Epidermal melanocyte (primary cell): ENCODE data around the gene PLEKHO2.

Experiments
- DNase-seq: peaks from one replicate; pipeline ENCODE4 v3.0.0; 2011; ENCODE audit warnings: low spot score; ENCODE audit not compliant: insufficient read length

The PLEKHO2 gene

DNA sequence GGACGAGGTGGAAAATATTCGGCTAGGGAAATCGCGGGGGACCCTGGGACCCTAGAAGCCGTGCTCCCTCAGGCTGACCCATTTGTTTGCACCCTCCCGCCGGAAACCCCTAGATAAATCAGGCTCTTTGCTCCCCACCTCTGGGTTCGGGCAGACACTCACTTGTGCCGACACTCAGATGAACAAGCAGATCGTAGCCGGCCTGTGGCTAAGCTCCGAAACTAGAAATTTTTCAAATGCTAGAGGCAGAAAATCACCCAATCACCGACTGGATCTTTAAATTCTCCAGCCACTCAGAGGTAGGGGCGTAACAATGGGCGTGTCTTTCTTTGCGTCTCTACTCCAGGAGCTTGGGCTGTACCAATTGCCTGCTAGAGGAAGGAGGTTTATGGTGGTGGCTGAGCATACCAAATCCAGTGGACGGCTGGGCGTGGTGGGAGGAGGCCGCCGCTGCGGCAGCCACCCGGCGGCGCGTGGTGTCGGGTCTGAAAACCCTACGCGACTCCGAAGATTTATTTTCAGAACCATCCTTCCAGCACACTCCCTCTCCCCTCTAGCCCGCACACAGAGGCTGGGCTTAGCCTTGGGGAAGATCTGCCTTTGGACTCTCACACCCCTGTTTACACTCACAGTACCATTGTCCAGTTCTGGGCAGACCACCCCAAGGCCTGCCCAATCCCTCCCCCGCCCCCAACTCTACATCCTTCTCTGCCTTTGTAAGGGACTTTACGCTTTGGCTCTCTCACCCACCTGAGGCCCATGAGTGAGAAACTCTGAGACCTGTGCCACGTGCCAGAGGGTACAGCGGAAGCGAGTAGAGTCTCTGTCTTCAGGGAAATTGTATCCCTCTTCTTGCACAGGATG, 16.1 kb upstream of the PLEKHO2 start, which contains the start of gene PIF1:
PIF1 (minus strand) TSS at position 217 of the 864 bp plus-strand sequence. CDS start 1,312 bp downstream, outside the sequence.
- DNase-seq: peak; percentile 95

DNA sequence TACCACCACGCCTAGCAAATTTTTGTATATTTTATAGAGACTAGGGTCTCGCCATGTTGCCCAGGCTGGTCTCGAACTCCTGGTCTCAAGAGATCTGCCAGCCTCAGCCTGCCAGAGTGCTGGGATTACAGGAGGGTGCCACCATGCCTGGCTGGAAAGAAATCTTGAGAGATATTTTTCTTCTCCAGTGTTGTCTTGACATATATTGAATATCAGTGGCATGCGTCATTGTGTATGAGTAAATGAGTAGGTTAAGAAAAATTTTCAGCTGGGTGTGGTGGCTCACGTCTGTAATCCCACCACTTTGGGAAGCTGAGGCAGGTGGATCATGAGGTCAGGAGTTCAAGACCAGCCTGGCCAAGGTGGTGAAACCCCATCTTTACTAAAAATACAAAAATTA, 12.7 kb upstream of the PLEKHO2 start:
- no peak for DNase-seq

DNA sequence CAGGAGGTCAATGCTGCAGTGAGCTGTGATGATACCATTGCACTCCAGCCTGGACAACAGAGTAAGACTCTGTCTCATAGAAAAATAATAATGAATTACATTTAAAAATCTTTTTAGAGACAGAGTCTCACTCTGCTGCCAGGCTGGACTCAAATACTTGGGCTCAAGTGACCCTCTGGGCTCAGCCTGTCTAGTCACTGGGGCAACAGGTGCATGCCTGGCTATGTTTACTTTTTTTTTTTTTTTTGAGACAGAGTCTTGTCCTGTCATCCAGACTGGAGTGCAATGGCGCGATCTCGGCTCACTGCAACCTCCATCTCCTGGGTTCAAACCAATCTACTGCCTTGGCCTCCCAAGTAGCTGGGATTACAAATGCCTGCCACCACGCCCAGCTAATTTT, 8.0 kb upstream of the PLEKHO2 start:
- no peak for DNase-seq

DNA sequence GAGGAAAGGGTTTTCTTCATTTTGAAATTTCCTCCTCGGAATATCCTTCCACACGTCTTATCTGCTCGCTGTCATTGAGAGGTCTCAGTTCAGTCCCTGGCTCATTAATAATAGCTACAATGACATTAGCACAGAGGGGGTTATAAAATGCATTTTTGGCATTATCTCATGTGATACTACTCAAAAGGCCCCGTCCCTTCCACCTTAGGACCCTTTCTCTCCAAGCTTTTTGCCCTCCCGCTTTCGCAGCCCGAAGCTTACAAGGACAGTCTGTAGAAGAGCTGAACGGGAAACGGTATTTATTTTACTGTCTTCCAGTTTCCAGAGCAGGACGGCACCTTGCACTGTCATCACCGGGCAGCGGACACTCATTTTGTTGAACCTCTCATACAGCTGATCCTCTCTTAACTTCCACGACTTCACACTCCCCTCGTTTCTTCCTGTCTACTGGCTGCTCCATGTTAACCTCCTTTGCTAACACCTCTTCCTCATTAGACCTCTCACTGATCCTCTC, 5.6 kb upstream of the PLEKHO2 start:
- no peak for DNase-seq

DNA sequence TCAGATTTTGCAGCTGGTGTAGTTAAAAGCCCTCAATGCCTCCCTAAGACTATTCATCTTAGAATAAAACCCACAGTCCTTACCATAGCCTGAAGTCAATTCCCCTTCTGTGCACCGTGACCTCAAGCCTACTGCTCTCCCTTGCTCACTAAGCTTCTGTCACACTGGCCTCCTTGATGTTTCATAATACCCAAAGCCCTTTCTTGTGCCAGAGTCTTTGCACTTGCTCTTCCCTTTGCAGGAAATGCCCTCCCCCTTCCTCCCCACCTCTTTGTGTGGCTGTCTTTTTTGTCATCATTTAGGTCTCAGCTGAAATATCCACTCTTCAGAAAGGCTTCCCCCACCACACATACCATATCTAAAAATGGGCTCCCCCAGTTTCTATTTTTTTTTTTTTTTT, 4.2 kb upstream of the PLEKHO2 start:
- no peak for DNase-seq

DNA sequence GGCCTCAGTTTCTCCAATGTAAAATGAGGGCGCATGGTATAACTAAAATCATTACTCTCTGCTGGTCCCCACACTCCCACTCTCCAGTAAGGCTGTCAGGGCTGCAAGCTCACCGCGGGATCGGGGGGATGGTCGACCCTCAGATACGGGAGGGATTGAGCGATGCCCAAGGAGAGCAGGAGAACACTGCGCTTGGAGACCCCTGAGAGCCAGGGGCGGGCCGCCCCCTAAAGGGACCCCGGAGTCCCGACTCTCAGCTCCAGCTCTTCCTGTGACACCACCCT, 713 bp upstream of the PLEKHO2 start:
- no peak for DNase-seq

DNA sequence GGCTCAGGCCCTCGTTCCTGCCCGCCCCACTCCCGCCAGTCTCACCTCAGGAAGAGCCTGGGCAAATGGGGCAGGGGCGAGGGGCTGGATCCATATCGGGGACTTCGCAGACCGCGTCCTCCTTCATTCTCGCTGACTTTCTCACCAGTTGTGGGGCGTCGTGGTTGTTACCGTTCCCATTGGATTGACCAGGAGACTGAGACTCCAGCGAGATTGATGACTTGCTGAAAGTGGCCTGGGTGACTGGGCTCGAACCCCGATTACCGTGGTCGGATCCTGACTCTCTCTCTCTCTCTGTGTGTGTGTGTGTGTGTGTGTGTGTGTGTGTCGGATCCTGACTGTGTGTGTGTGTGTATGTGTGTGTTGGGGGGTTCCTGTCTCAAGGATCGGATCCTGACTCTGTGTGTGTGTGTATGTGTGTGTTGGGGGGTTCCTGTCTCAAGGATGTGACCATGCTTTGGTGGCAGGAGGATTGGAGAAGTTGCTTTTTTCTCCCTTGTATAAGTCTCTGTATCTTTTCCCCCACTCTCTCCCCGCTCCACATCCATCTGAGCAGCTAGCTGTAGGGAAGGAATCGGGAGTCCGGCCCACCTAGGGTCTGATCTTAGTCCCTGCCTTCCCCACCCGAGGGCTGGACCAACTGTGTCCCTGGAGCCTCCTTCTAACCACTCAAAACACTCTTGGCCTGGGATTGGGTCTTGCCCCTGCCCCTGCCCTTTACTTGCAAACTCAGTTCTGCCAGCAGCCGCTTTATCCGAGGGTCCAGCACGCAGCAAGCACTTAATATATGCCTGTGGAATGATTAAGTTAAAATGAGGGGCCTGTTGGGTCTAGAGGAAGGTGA, 603 bp downstream of the PLEKHO2 start:
- no peak for DNase-seq

DNA sequence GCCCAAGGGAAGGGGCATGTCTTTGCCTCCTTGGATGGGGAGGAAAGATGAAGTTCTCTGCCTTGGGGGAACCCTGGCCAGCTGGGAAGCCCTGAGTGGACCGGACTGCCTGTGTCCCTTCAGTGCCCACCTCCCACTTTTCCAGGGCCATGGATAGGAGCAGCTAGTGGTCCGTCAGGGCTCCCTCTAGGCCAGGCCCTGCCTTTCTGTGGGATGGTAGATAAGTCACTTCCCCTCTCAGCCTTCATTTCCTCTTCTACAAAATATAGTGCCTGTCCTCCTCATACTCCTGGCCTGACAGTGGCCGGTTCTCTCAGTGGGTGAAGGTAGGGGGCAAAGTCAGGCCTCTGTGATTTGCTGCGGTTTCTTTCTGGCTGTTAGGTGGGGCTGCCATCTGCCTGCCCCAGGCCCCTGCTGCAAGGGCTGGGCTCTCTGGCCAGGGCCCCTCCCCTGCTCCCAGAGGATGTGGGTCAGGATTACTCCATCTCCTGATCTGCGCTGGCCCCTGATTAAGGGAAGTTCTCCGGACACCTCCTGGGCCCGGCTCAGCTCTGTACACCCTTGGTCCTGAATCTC, 1.4 kb downstream of the PLEKHO2 start:
- no peak for DNase-seq

DNA sequence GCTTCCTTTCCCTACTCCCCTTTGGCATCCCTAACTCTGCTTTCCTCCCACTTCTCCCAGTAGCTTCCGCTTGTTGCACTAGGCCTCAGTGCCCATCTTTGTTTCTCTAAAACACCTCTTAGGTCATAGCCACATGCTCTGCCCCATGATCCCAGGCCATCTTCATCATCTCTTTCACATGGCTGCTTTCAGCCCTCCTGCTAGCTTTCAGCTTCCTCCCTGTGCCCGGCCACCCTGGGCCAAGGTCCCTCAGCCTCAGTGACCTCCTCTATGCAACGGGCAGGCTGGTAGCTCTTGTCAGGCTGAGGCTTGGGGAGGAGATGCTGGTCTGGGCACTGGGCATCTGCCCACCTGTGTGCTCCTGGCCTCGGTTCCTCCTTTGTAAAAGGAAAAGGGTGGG, 2.3 kb downstream of the PLEKHO2 start:
- DNase-seq: no peak

DNA sequence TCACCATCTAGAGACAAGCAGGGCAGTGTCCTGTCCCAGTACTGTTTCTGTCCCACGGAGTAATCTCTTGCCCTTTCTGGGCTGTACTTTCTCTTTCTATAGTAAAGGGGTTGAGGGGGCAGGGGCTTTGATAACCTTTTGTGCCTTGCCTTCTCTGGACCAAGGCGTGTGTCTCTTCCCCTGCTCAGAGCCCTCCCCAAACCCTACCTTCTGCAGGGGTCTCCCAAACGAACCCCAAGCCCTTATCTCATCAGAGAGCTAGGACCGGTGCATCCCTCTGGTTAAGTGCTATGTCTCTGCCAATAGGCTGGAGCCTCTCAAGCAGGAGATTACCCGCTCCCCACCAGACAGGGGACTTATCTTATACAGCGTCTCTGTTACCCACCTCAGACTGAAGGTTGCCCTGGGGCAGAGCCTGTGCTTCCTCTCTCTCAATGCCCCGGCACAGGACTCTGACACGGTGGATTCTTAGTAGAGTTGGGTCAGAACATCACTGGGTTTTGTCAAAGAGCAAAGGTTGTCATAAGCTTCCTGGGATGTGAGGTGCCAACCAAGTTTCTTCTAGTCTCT, 2.9 kb downstream of the PLEKHO2 start:
- DNase-seq: no peak

DNA sequence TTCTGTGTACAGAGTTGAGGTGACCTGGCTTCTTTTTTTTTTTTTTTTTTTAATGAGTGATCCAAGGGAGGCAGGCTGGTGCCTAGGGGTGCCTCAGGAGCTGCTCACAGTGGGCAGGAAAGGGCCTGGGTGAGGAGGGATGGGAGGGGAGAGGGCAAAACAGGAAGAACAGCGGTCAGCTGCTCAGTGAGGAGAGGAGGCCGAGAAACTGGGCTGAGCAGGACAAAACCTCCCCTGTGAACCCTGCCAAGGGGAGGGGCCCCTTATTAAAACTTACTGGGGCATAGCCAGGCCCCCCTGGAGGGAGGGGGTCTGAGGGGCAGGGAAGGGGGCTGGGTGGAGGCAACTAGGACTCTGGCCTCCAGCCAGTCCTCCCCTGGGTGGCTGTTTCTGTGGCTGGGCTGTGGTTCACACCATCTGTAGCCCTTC, 3.5 kb downstream of the PLEKHO2 start:
- DNase-seq: no peak

DNA sequence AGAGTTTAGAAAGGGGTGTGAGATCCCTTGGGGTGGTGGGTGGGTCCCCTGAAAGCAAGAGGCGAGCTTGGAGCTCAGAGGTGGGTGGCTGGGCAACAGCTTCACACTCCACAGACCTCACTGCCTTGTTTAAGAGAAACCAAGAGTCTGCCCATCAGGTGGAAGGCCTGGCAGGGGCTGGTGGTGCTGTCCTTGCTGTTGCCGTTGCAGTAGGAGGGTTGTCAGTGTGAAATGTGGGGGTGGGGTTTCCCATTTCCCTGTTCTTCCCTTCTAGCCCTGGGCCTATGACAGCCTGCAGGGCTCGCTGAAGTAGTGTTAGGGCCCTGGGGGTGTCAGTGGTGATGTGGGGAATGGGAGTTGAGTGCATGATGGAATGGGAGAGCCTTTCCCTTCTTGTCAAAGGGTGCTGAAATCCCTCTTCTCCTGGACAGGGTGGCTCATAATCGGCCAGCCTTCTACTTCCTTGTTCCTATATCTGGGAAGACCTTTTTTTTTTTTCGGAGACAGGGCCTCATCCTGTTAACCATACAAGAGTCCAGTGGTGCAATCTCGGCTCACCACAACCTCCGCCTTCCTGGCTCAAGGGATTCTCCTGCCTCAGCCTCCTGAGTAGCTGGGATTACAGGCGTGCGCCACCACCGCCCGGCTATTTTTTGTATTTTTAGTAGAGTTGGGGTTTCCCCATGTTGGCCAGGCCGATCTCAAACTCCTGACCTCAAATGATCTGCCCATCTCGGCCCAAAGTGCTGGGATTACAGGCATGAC, 4.3 kb downstream of the PLEKHO2 start:
- DNase-seq: no peak

DNA sequence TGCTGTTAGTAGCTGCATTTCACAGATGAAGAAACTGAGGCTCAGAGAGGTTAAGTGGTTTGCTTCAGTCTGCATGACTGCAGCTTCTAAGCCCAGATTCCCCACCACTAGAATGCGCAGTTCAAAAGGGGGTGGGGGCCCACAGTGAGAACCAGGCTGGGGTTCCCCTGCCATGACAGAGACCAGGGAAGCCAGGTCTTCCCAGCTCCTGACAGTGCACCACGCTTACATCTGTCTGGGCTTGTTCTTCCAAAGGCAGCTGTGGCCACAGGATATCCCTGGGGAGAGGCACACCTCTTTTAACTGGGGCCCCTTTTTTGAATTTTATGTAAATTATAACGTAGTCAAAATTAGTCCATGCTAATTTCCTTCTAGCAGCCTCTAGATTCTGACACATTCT, 5.3 kb downstream of the PLEKHO2 start:
- no peak for DNase-seq

DNA sequence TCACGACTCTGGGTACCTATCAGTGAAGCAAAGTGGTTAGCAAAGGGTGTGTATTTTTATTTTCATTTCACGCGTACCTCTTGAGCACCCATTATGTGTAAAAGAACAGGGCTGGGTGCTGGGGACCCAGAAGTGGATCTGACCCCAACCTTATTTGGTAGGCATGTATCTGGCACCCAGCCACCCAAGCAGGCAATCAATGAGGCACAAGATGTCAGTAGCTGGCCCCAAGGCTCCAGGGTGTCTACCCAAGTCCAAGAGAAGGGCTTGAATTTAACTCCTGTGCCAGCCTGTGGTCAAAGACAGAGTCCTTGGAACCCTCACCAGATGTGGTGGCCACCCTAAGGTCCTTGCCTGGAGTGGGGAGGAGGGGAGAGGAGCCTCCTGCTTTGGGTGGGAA, 5.7 kb downstream of the PLEKHO2 start:
- DNase-seq: no peak

DNA sequence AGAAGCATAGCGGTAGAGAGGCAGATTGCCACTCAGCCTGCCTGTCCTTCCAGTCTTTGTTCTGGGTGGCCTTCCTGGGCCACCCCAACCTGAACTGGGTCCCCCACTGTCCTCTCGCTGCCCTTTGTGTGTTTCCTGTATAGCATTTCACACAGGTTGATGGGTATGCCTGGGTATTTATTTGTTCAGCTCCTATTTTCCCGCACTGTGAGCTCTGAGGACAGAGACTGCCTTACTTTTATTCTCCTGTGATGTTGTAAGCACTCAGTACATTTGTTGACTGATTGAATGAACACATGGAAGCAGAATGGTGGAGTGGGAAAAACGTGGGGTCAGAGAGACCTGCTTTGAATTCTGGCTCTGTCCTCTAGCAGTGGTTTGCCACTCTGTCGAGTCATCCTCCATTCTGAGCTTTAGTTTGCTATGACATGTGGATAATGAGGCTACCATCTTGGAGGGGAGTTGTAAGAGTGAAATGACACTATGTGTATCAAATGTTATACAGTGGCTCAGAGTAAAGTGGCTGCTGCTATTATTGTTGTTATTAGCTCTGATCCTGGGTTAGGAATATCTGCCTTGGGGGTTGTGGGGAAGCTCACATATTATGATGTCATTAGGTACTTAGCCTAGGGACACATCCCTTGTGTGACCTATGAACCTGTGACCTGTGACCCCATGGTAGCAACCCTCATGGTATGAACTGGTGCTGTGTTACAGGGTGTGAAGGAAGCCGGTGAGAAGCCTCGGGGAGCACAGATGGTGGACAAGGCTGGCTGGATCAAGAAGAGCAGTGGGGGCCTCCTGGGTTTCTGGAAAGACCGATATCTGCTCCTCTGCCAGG, 6.4 kb downstream of the PLEKHO2 start:
- DNase-seq: no peak

DNA sequence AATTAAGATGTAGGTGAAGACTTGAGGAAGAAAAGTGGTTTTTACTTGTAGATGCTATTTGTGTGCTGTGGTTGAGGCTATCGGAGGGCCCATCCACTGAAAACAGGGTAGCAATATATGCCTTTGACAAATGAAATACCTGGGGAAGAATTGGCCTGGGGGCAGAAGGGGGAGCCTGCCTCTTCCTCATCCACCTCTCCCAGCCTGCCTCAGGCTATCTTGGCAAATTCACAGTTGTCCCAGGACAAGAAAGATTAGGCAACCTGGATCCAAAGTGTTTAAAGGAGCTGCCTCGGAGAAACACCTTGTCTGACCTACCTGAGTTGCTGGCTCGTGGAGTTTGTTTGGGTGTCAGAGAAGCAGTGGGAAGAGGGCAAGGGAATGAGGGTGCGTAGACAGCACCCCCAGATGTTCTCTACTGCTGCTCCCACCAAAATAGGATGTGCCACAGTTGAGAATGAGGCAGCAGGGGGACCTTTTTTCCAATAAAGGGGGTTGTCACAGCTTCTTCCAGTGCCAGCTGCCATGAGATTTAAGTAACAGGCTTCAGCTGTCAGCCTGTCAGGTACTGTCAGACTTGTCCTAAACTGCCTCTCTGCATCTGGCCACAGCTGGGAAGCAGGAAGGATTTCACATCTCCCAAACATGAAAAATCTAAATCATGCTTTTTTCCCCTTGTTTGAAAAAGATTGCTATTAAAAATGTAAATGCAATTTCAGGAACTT, 9.2 kb downstream of the PLEKHO2 start:
- no peak for DNase-seq

DNA sequence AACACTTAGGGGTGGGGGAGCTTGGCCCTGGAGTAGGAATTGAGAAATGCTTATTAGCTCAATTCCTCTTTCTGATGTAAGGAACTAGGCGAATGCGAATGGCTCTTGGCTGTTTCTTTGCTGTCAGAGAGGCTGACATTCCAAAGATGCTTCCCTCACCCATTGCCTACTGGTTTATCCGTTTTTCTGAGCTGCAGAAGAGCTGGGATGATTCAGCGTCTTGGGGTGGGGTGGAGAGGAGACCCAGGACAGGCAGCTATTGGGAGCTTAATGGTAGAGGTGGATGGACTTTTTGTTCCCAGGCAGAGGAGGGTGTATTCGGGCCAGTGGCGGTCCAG, 9.8 kb downstream of the PLEKHO2 start:
- DNase-seq: peak; percentile 31

DNA sequence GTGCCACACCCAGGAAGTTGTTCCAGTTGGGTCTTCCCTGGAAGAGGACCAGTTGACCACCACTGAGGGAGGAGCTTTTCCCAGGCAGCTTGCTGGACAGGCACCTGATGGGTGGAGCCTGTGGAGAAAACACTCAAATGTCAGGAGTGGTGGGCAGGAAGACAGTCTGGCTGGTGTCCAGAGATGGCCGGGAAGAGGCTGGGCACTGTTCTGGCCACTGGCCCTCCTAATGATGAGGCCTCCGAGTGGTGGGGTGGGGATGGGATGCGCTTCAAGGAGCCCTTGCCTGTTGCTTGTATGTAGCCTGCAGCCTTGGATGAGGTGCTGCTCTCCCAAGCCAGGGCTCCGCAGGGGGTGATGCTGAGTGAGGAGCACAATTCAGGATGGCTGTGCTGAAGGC, 12.3 kb downstream of the PLEKHO2 start:
- no peak for DNase-seq

DNA sequence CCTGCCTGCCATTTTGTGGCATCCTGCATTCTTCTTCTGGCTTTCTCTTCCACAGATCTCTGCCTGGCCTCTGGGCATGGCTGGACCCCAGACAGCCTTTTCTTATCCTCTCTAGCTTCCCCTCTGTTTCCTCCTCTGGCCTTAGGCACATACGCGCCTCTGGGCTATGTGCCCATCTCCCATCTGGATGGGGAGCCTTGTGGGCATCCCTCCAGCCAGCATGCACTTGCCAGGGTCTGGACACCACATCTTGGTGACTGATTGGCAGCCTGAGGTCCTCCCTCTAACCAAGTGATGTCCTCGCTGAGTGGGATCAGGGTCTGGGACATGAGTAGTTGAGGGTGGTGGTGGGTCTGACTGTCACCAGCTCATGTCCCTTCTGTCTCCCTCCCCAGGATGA, 12.8 kb downstream of the PLEKHO2 start:
- no peak for DNase-seq
